ENCODE data around the gene STPG1.

STPG1 gene

DNA sequence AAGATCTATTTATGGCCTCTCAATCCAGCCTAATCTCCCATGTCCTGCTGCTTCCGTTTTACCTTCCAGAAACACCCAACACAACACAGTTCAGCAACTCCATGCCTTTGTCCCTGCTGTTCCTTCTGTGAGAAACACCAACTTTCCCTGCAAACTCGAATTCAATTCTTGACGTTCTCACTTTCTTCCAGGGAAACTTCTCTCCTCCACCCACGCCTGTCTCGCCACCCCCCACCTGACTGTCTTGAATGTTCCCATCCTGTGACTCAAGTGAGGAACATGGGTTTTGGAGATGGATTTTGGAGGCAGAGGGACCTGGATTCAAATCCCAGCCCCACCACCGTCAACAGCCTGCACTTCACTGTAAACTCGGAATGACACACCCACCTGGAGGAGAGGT, 49.6 kb downstream of the STPG1 start:
- TF ChIP-seq, protein P1, sequence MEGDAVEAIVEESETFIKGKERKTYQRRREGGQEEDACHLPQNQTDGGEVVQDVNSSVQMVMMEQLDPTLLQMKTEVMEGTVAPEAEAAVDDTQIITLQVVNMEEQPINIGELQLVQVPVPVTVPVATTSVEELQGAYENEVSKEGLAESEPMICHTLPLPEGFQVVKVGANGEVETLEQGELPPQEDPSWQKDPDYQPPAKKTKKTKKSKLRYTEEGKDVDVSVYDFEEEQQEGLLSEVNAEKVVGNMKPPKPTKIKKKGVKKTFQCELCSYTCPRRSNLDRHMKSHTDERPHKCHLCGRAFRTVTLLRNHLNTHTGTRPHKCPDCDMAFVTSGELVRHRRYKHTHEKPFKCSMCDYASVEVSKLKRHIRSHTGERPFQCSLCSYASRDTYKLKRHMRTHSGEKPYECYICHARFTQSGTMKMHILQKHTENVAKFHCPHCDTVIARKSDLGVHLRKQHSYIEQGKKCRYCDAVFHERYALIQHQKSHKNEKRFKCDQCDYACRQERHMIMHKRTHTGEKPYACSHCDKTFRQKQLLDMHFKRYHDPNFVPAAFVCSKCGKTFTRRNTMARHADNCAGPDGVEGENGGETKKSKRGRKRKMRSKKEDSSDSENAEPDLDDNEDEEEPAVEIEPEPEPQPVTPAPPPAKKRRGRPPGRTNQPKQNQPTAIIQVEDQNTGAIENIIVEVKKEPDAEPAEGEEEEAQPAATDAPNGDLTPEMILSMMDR (IDR thresholded peaks at IDR 0.05; ENCODE audit: poor library complexity, severe bottlenecking) = no peak
- H3K4me3 ChIP-seq (ENCODE audit: severe bottlenecking) = no peak overlapping the region
- ATAC-seq (ENCODE audit: low read depth) (no peak), DNase-seq (ENCODE audit: low spot score) (no peak)
- H3K27ac ChIP-seq (ENCODE audit: poor library complexity, severe bottlenecking) = peak overlapping the region; percentile 84
- peaks cover 34% of the 10 kb centered on the region for H3K4me1 ChIP-seq (ENCODE audit: insufficient read depth, poor library complexity, severe bottlenecking)
- no peaks in the 10 kb centered on the region for H3K9me3 ChIP-seq (ENCODE audit: severe bottlenecking)
- peaks cover 20% of the 10 kb centered on the region; the same call in 1 of the 2 replicates for H3K36me3 ChIP-seq (ENCODE audit: low read depth)
- H3K27me3 ChIP-seq (ENCODE audit: insufficient read depth, poor library complexity, severe bottlenecking) = no peaks in the 10 kb centered on the region

DNA sequence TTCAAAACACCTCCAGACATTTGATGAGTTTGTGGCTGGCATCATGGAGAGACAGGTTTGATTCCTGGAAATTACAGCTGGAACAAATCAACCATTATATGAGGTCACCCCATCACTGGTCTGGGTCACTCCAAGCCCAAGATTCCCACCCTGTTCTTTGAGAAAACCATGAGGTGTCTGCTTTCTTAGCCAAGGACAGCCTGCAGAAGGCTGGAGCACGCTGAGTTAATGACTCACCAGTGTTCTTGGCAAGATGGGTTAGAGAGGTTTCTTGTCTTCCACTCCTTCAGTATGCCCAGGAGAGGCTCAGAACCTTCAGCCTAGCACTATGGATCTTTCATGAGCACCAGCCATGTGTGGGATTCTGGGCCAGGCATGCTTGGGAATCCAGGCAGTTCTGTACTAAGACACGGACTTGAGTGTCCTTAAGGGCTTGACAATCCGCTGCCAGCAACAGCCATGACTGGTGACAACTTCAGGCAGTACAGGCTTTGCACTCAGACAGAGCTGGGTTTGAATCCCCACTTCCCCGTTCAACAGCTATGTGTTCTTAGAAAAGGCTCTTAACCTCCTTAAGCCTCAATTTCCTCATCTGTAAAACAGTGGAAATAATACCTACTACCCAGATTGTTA, 50.5 kb downstream of the STPG1 start:
- peak overlapping the region; percentile 84 for H3K27ac ChIP-seq (ENCODE audit: poor library complexity, severe bottlenecking)
- H3K36me3 ChIP-seq (ENCODE audit: low read depth) = peaks cover 12% of the 10 kb centered on the region; the same call in 1 of the 2 replicates
- no peaks in the 10 kb centered on the region for H3K9me3 ChIP-seq (ENCODE audit: severe bottlenecking)
- peaks cover 34% of the 10 kb centered on the region for H3K4me1 ChIP-seq (ENCODE audit: insufficient read depth, poor library complexity, severe bottlenecking)
- H3K27me3 ChIP-seq (ENCODE audit: insufficient read depth, poor library complexity, severe bottlenecking) = no peaks in the 10 kb centered on the region
- no peak overlapping the region for H3K4me3 ChIP-seq (ENCODE audit: severe bottlenecking)
- ATAC-seq (ENCODE audit: low read depth) (peak; percentile 78), DNase-seq (ENCODE audit: low spot score) (no peak)
- TF ChIP-seq, protein P1 (IDR thresholded peaks at IDR 0.05; ENCODE audit: poor library complexity, severe bottlenecking) = no peak

DNA sequence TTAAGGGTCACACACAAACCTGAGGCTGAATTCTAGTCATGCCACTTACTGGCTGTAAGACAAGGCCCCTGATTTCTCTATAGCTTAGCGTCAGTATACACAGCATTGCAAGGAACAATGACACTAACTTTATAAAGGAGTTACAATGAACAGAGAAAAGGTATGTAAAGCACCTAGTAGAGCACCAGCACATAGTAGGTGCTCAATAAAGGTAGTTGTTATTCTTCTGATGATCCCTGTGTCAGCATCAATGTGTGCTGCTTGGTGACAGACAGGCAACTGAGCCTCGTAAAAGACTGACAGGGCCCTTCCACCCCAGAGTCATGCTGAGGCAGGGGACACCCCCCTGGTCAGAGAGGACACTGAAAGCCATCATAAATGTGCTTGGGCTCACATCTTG, 51.2 kb downstream of the STPG1 start:
- TF ChIP-seq, protein P1 (IDR thresholded peaks at IDR 0.05; ENCODE audit: poor library complexity, severe bottlenecking) = no peak
- peak overlapping the region; percentile 84 for H3K27ac ChIP-seq (ENCODE audit: poor library complexity, severe bottlenecking)
- no peak overlapping the region for H3K4me3 ChIP-seq (ENCODE audit: severe bottlenecking)
- H3K9me3 ChIP-seq (ENCODE audit: severe bottlenecking) = no peaks in the 10 kb centered on the region
- peaks cover 34% of the 10 kb centered on the region for H3K4me1 ChIP-seq (ENCODE audit: insufficient read depth, poor library complexity, severe bottlenecking)
- peaks cover 12% of the 10 kb centered on the region for H3K36me3 ChIP-seq (ENCODE audit: low read depth)
- no peaks in the 10 kb centered on the region for H3K27me3 ChIP-seq (ENCODE audit: insufficient read depth, poor library complexity, severe bottlenecking)
- ATAC-seq (ENCODE audit: low read depth) = no peak
- DNase-seq (ENCODE audit: low spot score) = no peak

DNA sequence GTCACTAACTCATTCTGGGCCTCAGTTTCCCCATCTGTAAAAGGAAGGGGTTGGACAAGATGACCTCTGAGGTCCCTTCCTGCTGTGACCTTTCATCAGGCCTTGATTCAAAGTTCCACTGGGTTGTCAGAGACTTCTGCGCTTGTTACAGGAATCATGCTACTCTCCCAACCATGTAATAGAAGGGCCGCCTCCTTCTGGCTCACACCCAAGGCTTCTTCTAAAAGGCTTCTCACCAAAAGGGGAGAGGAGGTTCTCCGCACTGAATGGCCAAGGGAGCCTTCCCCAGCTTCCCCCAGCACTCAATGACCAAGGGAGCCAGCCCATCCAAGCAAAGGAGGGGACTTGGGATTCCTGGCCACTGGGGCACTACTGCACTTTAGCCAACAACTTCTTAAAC, 51.8 kb downstream of the STPG1 start:
- no peaks in the 10 kb centered on the region for H3K27me3 ChIP-seq (ENCODE audit: insufficient read depth, poor library complexity, severe bottlenecking)
- ATAC-seq (ENCODE audit: low read depth) = no peak
- no peak overlapping the region for H3K4me3 ChIP-seq (ENCODE audit: severe bottlenecking)
- TF ChIP-seq, protein P1 (IDR thresholded peaks at IDR 0.05; ENCODE audit: poor library complexity, severe bottlenecking) = no peak
- H3K36me3 ChIP-seq (ENCODE audit: low read depth) = peaks cover 12% of the 10 kb centered on the region
- H3K4me1 ChIP-seq (ENCODE audit: insufficient read depth, poor library complexity, severe bottlenecking) = peaks cover 34% of the 10 kb centered on the region
- no peaks in the 10 kb centered on the region for H3K9me3 ChIP-seq (ENCODE audit: severe bottlenecking)
- H3K27ac ChIP-seq (ENCODE audit: poor library complexity, severe bottlenecking) = no peak overlapping the region
- no peak for DNase-seq (ENCODE audit: low spot score)

DNA sequence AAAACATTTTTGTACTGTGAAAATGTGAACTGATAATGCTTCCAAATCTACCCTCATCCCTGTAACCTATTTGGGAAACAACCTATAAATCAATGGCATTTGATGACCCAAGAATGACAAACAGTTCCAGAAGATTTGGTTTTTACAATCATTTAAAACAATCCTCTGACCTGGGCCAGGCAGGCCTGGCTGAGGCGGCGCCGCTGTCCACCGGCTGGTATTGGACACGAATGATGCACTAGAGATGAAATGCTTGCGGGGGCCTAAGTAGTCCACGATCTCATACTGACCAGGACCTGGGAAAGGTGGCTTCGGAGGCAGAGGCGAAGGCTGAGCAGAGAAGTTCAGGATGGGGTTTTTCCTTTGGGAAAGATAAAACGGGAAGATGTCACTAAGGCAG, 52.9 kb downstream of the STPG1 start:
- DNase-seq (ENCODE audit: low spot score) = no peak
- no peak overlapping the region for H3K4me3 ChIP-seq (ENCODE audit: severe bottlenecking)
- H3K27me3 ChIP-seq (ENCODE audit: insufficient read depth, poor library complexity, severe bottlenecking) = no peaks in the 10 kb centered on the region
- ATAC-seq (ENCODE audit: low read depth) = no peak
- H3K36me3 ChIP-seq (ENCODE audit: low read depth) = peaks cover 12% of the 10 kb centered on the region
- H3K4me1 ChIP-seq (ENCODE audit: insufficient read depth, poor library complexity, severe bottlenecking) = peaks cover 32% of the 10 kb centered on the region
- H3K27ac ChIP-seq (ENCODE audit: poor library complexity, severe bottlenecking) = no peak overlapping the region
- TF ChIP-seq, protein P1 (IDR thresholded peaks at IDR 0.05; ENCODE audit: poor library complexity, severe bottlenecking) = no peak
- no peaks in the 10 kb centered on the region for H3K9me3 ChIP-seq (ENCODE audit: severe bottlenecking)

Data from RWPE2 (cell line).